ENCODE results near the gene ARID2. TPM values are rescaled to one million over a fixed set of nuclear protein-coding genes. Genes with fewer than 3 reads are reported as not detected.

Gene ARID2
- total and polyA plus RNA-seq, 2 of the 4 experiments (the other 2 are of a cell fraction): 5.4 to 28.1 TPM

DNA sequence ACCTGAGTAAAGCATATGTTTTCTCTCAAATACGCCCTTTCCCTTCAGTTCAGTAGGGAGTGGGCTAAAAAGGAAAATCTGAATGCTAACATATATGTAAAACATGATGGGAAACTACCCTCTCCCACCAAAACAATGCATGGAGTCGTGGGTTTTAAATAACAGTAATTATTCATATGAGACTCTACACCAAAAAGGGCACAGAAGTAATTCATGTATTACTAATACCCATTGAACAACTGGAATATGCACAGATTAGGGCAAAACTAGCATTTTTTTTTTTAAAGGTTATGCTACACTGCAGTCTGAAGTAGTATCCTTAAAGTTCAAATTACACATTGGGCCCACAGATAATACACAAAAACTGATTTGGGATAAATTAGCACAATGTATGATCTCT lies 8.1 kb upstream of the ARID2 start:
- Histone ChIP-seq H3K56ac (ENCODE audit: extremely low read depth, insufficient read depth, low read length) (no peak overlapping the region), H3K4me1 (ENCODE audit: control insufficient read depth, insufficient read depth, low read length) (no peaks in the 10 kb centered on the region), H3K27ac (ENCODE audit: insufficient read depth, low read length) (no peak overlapping the region), H3K4me2 (ENCODE audit: low read depth, low read length) (no peak overlapping the region), H3K9ac (ENCODE audit: low read depth, low read length) (no peak overlapping the region), H3K14ac (replicated peaks; ENCODE audit: low read depth, low read length) (no peak overlapping the region), H3K23ac (ENCODE audit: low read depth, low read length) (no peak overlapping the region), H4K20me1 (ENCODE audit: insufficient read depth, low read length) (peaks cover 5% of the 10 kb centered on the region; the same call in 1 of the 2 replicates), H3K9me3 (ENCODE audit: control insufficient read depth, insufficient read depth, low read length) (no peaks in the 10 kb centered on the region), H3K36me3 (ENCODE audit: control insufficient read depth, insufficient read depth, low read length) (no peaks in the 10 kb centered on the region), H3K9me1 (ENCODE audit: insufficient read depth, low read length) (no peaks in the 10 kb centered on the region), H3K4me3 (ENCODE audit: insufficient read depth, low read depth, low read length) (no peak overlapping the region), H2AK5ac (ENCODE audit: low read depth, low read length) (no peak overlapping the region), H2AK9ac (replicated peaks; ENCODE audit: low read depth, low read length, poor library complexity) (no peak overlapping the region), H3K79me1 (ENCODE audit: low read depth in 1 of 2, low read length in 2 of 2) (peaks cover 22 to 29% of the 10 kb centered on the region in 2 experiments), H4K8ac (ENCODE audit: low read depth in 2 of 2, low read length in 2 of 2) (no peak overlapping the region), H3K4ac (ENCODE audit: low read depth, low read length) (no peak overlapping the region), H2BK20ac (ENCODE audit: low read depth, low read length) (no peak overlapping the region), H2BK15ac (ENCODE audit: low read depth, low read length) (no peak overlapping the region), H4K91ac (ENCODE audit: insufficient read depth, low read depth, low read length) (no peak overlapping the region), H2BK120ac (ENCODE audit: low read depth, low read length) (no peak overlapping the region), H3K18ac (ENCODE audit: low read depth, low read length) (no peak overlapping the region), H2BK5ac (ENCODE audit: low read depth, low read length, poor library complexity, severe bottlenecking) (no peak overlapping the region), H4K5ac (ENCODE audit: low read depth, low read length) (no peak overlapping the region), H3K27me3 (ENCODE audit: control insufficient read depth, insufficient read depth, low read length) (no peaks in the 10 kb centered on the region), H2AFZ (replicated peaks; ENCODE audit: low read length, poor library complexity) (no peak overlapping the region)
- no CpG with 5 or more reads among the region's 2 CpGs for WGBS, 2 experiments (ENCODE audit: extremely low coverage in 2 of 2, insufficient read length in 1 of 2)
- intact Hi-C loops (cut with micrococcal nuclease): no loop called here
- ATAC-seq (ENCODE audit: low read depth) (no peak), DNase-seq (no peak)
- ChIA-PET CTCF (no interaction called here), POLR2A (ENCODE audit: unreplicated experiment) (no interaction called here)
- dilution Hi-C loops (cut with HindIII; ENCODE audit: low sequenced_read_pairs, unreplicated experiment): no loop called here
- BruUV-seq (replicated peaks): no TSS peak
- TF ChIP-seq POLR2A (IDR thresholded peaks at IDR 0.05; ENCODE audit: low read depth, low read length): no peak
- TF ChIP-seq MXI1 (IDR thresholded peaks at IDR 0.05; ENCODE audit: borderline replicate concordance, low read depth, low read length): no peak
- no peak for TF ChIP-seq CEBPB (IDR thresholded peaks at IDR 0.05; ENCODE audit: low read depth, low read length)
- TF ChIP-seq RFX5 (IDR thresholded peaks at IDR 0.05; ENCODE audit: low read depth, low read length): no peak
- TF ChIP-seq FOS (IDR thresholded peaks at IDR 0.05; ENCODE audit: low read depth, low read length): no peak
- TF ChIP-seq, protein P1, sequence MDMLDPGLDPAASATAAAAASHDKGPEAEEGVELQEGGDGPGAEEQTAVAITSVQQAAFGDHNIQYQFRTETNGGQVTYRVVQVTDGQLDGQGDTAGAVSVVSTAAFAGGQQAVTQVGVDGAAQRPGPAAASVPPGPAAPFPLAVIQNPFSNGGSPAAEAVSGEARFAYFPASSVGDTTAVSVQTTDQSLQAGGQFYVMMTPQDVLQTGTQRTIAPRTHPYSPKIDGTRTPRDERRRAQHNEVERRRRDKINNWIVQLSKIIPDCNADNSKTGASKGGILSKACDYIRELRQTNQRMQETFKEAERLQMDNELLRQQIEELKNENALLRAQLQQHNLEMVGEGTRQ (IDR thresholded peaks at IDR 0.05; ENCODE audit: low read depth, low read length): no peak
- TF ChIP-seq CHD1 (IDR thresholded peaks at IDR 0.05; ENCODE audit: low read depth, low read length): no peak
- TF ChIP-seq, protein P2, sequence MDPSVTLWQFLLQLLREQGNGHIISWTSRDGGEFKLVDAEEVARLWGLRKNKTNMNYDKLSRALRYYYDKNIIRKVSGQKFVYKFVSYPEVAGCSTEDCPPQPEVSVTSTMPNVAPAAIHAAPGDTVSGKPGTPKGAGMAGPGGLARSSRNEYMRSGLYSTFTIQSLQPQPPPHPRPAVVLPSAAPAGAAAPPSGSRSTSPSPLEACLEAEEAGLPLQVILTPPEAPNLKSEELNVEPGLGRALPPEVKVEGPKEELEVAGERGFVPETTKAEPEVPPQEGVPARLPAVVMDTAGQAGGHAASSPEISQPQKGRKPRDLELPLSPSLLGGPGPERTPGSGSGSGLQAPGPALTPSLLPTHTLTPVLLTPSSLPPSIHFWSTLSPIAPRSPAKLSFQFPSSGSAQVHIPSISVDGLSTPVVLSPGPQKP (IDR thresholded peaks at IDR 0.05; ENCODE audit: borderline replicate concordance, low read depth, low read length): no peak
- TF ChIP-seq, protein P3, sequence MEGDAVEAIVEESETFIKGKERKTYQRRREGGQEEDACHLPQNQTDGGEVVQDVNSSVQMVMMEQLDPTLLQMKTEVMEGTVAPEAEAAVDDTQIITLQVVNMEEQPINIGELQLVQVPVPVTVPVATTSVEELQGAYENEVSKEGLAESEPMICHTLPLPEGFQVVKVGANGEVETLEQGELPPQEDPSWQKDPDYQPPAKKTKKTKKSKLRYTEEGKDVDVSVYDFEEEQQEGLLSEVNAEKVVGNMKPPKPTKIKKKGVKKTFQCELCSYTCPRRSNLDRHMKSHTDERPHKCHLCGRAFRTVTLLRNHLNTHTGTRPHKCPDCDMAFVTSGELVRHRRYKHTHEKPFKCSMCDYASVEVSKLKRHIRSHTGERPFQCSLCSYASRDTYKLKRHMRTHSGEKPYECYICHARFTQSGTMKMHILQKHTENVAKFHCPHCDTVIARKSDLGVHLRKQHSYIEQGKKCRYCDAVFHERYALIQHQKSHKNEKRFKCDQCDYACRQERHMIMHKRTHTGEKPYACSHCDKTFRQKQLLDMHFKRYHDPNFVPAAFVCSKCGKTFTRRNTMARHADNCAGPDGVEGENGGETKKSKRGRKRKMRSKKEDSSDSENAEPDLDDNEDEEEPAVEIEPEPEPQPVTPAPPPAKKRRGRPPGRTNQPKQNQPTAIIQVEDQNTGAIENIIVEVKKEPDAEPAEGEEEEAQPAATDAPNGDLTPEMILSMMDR (conservative IDR thresholded peaks at IDR 0.05; ENCODE audit: low read depth, low read length): no peak
- no peak for TF ChIP-seq MAZ (IDR thresholded peaks at IDR 0.05; ENCODE audit: borderline replicate concordance, low read depth, low read length)
- TF ChIP-seq RAD21 (IDR thresholded peaks at IDR 0.05; ENCODE audit: low read length): no peak
- no peak for TF ChIP-seq NFE2L2 (IDR thresholded peaks at IDR 0.05; ENCODE audit: low read depth, low read length)
- TF ChIP-seq SMC3 (IDR thresholded peaks at IDR 0.05; ENCODE audit: low read depth, low read length): no peak
- no peak for TF ChIP-seq BHLHE40 (IDR thresholded peaks at IDR 0.05; ENCODE audit: low read depth, low read length)
- no peak for TF ChIP-seq MAFK (IDR thresholded peaks at IDR 0.05; ENCODE audit: low read depth, low read length)
- in situ Hi-C loops (cut with MboI; ENCODE audit: low sequenced_read_pairs): no loop called here
